BE2C (cell line): ENCODE measurements around the gene ZNF816.
A peak's percentile ranks its signal among the peaks of the same experiment; 100 is the strongest.
"Not testable (repeated sequence)": the region's sequence is repeated elsewhere in the genome, so short reads cannot be mapped to it uniquely, and the experiment has no call there.

Source experiments
- DNase-seq: peaks from one replicate; pipeline ENCODE4 v3.0.0-alpha.2; 2020
- H3K27me3 ChIP-seq: fragments of 250-450 bp; sonication (Bioruptor Pico); 2 replicates; pipeline ENCODE4 v1.5.1; 2020; ENCODE audit warnings: mild to moderate bottlenecking
- H3K36me3 ChIP-seq: fragments of 250-450 bp; sonication (Bioruptor Pico); 2 replicates; pipeline ENCODE4 v1.5.1; 2020; ENCODE audit warnings: mild to moderate bottlenecking
- H3K4me1 ChIP-seq: fragments of 250-450 bp; sonication (Bioruptor Pico); 2 replicates; pipeline ENCODE4 v1.5.1; 2020
- H3K4me3 ChIP-seq: 2 replicates; pipeline ENCODE4 v1.5.1; 2011; ENCODE audit warnings: low read depth, low read length
- H3K9me3 ChIP-seq: fragments of 250-450 bp; sonication (Bioruptor Pico); 2 replicates; pipeline ENCODE4 v1.5.1; 2020
- CTCF ChIP-seq: IDR thresholded peaks from 2 replicates; pipeline ENCODE4 v1.5.1; 2012; ENCODE audit warnings: mild to moderate bottlenecking, low read depth, low read length

ZNF816 gene

GRCh38 chr19:52922841-52923777, 39.6 kb downstream of the ZNF816 start, which contains the start of gene ZNF888:
TSS of gene ZNF888 (minus strand) at chr19:52923428. CDS start at chr19:52917873, 5,555 bp downstream.
- no peak for TF ChIP-seq CTCF
- peak within 1 kb of the TSS; percentile 68 for H3K4me3 ChIP-seq
- peak; percentile 83 for DNase-seq

GRCh38 chr19:52917531-52917930, 45.1 kb downstream of the ZNF816 start:
- H3K9me3 ChIP-seq: no peaks in the 10 kb centered on the region
- H3K4me3 ChIP-seq: no peak overlapping the region
- H3K36me3 ChIP-seq: no peaks in the 10 kb centered on the region
- H3K27me3 ChIP-seq: no peaks in the 10 kb centered on the region
- no peak for TF ChIP-seq CTCF
- DNase-seq: no peak
- no peaks in the 10 kb centered on the region for H3K4me1 ChIP-seq

More at GRCh38 chr19:52922841-52923777, 39.6 kb downstream of the ZNF816 start, which contains the start of gene ZNF888:
- Histone ChIP-seq H3K9me3 (no peaks in the 10 kb centered on the region), H3K4me1 (no peaks in the 10 kb centered on the region), H3K27me3 (no peaks in the 10 kb centered on the region), H3K36me3 (no peaks in the 10 kb centered on the region)

GRCh38 chr19:52910648-52911047, 52.0 kb downstream of the ZNF816 start:
- Histone ChIP-seq H3K9me3 (no peaks in the 10 kb centered on the region), H3K27me3 (no peaks in the 10 kb centered on the region), H3K4me1 (no peaks in the 10 kb centered on the region), H3K4me3 (no peak overlapping the region), H3K36me3 (no peaks in the 10 kb centered on the region)
- TF ChIP-seq CTCF: no peak
- no peak for DNase-seq

GRCh38 chr19:52904052-52904780, 58.5 kb downstream of the ZNF816 start:
- not testable (repeated sequence) for H3K27me3 ChIP-seq, H3K36me3 ChIP-seq, H3K9me3 ChIP-seq, DNase-seq, H3K4me3 ChIP-seq, H3K4me1 ChIP-seq

GRCh38 chr19:52901842-52902241, 60.8 kb downstream of the ZNF816 start:
- H3K36me3 ChIP-seq: no peaks in the 10 kb centered on the region
- H3K27me3 ChIP-seq: no peaks in the 10 kb centered on the region
- H3K4me1 ChIP-seq: no peaks in the 10 kb centered on the region
- TF ChIP-seq CTCF: no peak
- no peak overlapping the region for H3K4me3 ChIP-seq
- no peaks in the 10 kb centered on the region for H3K9me3 ChIP-seq
- DNase-seq: no peak
